Measurements from ENCODE around the gene PHIP.

The PHIP gene

DNA sequence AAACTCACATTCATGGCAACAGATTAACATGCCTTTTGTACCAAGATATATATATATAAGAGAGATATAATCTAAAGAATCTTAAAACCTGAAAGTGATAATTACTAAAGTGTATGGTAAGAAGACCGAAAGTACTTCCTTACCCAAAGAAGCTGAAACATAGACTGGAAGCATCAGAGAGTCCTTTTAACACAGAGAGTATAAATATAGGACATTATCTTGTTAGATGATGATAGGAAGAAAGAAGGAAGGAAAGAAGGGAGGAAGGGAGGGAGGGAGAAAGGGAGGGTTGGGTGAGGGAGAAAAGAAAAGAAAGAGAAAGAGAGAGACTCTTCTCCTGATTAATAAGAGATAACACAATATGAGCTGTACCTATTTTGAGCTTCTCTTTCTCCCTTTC, 68.2 kb downstream of the PHIP start:
- no peak for DNase-seq (ENCODE audit: low read depth in 2 of 2)

DNA sequence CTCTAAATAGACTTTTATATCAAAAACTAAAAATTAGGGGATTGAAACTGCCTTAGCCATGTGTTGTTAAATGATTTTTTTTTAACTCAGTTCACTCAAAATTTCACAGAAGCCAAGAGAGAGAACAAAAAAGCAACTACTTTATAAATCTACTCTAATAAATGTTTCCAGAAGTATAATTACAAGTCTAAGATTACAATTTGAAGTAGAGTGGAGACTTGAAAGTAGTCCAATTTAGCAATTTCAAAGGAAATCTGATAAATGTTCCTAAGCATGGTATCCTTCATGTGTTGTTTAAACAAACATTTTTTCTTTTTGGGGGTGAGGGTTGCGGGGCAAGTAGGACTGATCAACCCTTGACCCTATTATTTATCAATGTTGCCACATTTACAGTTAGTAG, 72.6 kb downstream of the PHIP start:
- no peak for DNase-seq (ENCODE audit: low read depth in 2 of 2)

GRCh38 chr6:79005024-79005423, 73.0 kb downstream of the PHIP start:
- DNase-seq (ENCODE audit: low read depth in 2 of 2), result no peak

DNA sequence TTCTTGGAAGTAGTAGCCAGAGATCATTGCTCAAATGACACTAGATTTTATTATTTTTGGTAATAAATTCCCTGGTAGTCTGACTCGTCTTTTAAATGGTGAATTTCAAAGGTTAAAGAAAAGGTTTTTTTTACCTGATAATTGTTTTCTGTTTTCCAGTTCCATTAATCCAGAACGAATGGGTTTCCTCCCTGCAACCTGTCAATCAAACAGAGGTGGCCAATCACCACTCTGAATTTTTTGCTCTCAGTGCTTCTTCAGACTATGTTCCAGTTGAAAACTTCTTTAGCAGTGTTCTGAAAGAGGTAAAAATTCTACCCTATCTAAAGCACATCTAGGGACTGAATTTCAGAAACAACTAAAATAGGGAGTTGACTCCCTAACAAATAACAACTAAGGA, 73.8 kb downstream of the PHIP start:
- DNase-seq (ENCODE audit: low read depth in 2 of 2), result no peak

GRCh38 chr6:79001415-79001814, 76.6 kb downstream of the PHIP start:
- no peak for DNase-seq (ENCODE audit: low read depth in 2 of 2)

DNA sequence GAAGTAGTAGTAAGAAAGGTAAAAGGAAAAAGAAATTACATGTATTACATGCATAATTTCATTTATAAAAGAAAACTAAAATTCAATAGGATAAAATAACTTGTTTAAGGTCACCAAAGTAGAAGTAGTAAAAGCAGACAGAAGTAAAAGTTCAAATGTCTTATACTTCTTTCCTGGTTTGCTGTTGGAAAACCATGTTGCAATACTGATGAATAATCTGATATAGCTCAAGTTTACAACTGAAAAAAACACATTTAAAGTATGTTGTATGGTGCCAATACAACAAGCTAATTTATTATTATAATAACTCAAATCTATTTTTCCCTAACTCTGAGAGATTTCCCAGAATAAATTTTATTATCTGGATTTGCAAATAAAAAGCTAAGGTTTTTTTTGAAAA, 78.3 kb downstream of the PHIP start:
- DNase-seq (ENCODE audit: low read depth in 2 of 2), result no peak

- DNase-seq (ENCODE audit: low read depth in 2 of 2), result no peak
These were observed 82.1 kb downstream of the PHIP start for GRCh38 chr6:78995946-78996345.

- DNase-seq (ENCODE audit: low read depth in 2 of 2), result no peak
These were observed 82.7 kb downstream of the PHIP start for GRCh38 chr6:78995346-78995745.

DNA sequence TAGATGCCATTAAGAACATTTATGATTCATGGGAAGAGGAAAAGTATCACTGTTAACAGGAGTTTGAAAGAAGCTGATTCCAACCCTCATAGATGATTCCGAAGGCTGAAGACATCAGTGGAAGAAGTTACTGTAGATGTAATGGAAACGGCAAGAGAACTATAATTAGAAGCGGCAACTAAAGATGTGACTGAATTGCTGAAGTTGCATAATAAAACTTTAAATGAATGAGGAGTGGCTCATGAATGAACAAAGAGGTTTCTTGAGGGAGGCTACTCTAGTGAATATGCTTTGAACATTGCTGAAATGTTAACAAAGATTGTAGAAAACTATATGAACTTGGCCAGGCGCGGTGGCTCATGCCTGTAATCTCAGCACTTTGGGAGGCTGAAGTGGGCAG, 84.1 kb downstream of the PHIP start:
- no peak for DNase-seq (ENCODE audit: low read depth in 2 of 2)

GRCh38 chr6:78989191-78989590, 88.9 kb downstream of the PHIP start:
- DNase-seq (ENCODE audit: low read depth in 2 of 2), result no peak

DNA sequence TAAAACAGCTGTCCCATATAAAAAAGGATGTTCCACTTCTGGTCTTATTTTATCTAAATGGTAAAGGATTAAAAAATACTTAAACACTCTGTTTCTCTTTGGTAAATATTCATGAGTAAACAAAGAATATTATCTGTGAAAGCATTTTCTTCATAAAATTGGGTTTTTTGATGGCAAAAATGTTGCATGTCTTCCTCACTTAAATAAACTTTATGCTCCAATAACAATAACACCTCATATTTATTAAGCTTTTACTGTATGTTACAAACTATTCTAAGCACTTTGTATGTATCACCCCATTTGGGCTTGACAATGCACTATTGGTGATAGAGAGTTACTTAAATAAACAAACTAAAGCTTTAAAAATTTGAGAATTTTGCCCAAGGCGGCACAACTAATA, 91.9 kb downstream of the PHIP start:
- no peak for DNase-seq (ENCODE audit: low read depth in 2 of 2)

DNA sequence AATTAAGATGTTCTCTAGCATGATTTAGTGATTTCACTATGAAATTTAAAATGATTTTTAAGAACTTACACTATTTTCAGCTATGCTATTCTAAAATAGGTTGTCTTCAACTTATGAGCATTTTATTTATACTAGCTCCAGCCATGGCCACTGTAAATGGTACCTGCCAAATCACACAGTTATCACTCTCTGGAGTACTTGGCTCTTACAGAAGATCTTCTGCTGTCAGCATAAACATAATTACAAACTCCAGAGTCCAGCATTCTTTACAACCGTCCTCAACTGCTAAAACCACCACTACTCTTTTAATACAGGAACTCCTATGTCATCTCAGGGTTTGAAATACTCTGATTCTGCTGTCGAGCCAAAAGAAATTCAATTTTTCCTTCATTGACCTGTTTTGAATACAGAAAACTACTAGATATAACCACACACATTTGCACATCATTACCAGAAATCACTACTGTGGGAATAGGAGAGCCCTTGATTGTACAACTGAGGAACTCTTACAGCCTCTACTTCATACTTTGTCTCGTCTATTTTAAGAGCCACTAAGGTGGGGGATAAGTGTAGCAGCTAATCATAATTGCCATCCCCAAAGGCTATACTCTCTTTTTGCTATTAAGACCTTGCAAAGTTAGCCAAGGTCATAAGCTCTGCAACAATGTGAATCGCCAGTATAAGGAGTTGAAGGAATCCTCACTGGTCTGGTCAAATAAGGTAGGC, 93.7 kb downstream of the PHIP start:
- no peak for DNase-seq (ENCODE audit: low read depth in 2 of 2)

DNA sequence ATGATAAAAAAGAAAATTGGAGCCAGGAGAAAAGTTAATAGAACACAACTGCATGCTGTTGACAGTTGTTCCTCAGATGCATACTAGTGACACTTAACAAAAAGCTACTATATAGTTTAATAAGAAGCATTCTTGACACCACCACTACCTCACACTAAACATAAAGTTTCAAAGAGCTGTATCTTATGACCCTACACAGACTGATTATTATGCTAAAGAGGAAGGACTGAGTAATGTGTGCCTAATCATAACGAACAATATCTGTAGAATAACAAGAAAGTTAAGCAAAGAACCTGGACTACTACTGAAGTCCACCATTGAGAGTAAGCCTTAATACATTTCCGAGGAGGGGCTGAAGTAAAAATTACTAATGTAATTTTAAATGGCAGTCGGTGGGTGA, 110.9 kb downstream of the PHIP start:
- no peak for DNase-seq (ENCODE audit: low read depth in 2 of 2)

DNA sequence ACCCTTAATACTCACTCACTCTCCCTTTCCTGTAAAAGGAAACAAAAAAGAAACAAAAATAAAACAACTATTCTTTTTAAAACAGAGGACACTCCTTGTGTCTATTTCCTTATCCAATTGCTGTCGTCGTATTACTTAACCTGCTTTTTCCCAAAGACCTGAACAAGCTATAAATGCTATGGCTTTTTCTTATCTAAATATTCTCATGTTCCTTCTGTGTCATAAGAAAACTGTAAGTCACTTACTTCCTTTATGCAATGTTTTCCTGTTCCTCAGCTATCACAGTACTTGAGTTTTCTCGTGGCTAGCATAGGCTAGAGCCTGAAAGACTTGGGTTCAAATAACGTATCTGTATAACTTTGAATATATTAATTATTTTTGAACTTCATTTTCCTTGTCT, 111.5 kb downstream of the PHIP start:
- DNase-seq (ENCODE audit: low read depth in 2 of 2), result no peak

- DNase-seq (ENCODE audit: low read depth in 2 of 2), result no peak
These were observed 115.6 kb downstream of the PHIP start for GRCh38 chr6:78962448-78962847.

DNA sequence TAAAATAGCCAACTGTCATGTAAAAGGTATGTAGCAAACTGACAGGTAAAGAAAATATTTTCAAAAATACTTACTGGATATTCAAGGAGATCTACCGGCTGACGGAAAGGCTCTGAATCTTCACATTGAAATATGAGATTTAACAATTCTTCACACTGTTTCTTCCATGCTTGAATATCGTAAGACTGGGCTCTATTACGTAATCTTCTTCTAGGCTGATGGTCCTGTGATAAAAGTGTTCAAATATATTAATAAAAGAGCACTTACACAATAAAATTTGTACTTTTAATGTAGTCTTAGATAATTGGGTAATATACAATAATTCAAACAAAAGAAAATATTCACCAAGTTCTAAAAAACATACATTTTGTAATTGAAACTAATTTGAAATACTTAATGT, 123.3 kb downstream of the PHIP start:
- DNase-seq (ENCODE audit: low read depth in 2 of 2), result no peak

DNA sequence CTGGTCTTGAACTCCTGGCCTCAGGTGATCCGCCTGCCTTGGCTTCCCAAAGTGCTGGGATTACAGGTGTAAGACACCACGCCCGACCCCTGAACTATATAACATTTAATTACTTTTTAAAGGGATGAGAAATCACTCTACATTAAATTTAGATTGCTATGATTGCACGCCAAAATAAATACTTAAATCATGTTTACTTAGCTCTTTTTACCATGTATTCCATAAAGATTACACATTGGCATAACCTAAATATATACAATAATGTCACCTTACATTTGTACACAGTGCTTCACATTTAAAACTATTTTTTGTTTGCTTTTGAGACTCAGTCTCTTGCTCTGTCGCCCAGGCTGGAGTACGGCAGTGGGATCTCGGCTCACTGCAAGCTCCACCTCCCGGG, 124.3 kb downstream of the PHIP start:
- no peak for DNase-seq (ENCODE audit: low read depth in 2 of 2)

- no peak for DNase-seq (ENCODE audit: low read depth in 2 of 2)
These were observed 125.7 kb downstream of the PHIP start for GRCh38 chr6:78952362-78952761.

- DNase-seq (ENCODE audit: low read depth in 2 of 2), result no peak
These were observed 129.3 kb downstream of the PHIP start for GRCh38 chr6:78948785-78949184.

- no peak for DNase-seq (ENCODE audit: low read depth in 2 of 2)
These were observed 130.1 kb downstream of the PHIP start for GRCh38 chr6:78947962-78948361.

DNA sequence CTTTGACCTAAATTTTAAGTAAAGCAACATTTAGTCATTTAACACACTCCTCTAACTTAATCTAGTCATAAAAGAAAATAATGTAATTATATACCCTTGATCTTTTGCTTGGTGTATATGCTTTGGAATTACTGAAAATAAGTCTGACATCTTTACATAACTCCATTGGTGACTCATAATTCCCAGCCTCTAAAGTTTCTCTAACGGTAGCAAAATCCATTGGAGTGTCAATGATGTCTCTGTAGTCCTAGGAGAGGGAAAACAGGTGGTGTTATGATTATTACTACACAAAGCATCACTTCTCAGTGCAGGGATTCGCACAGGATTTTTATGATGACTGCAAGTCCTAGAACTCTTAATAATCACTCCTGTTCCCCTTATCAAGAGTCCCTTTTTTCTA, 130.5 kb downstream of the PHIP start:
- no peak for DNase-seq (ENCODE audit: low read depth in 2 of 2)

DNA sequence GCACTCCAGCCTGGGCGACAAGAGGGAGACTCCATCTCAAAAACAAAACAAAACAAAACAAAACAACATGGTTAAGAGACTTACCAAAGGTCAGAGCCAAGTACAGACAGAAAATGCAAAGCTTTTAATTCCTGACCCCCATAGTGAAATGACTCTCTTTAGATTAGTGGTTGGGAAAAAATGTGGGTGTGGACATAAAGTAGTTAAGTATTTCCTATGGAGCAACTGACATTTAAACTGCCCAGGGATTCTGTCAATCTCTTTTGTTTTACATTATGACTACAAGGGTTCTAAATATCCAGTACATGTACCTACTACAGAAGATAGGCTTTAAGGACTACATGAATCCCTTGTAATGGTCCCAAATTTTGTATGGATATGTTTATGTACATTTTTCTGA, 135.6 kb downstream of the PHIP start:
- no peak for DNase-seq (ENCODE audit: low read depth in 2 of 2)

- DNase-seq (ENCODE audit: low read depth in 2 of 2), result no peak
These were observed 141.5 kb downstream of the PHIP start for GRCh38 chr6:78936515-78936914.

DNA sequence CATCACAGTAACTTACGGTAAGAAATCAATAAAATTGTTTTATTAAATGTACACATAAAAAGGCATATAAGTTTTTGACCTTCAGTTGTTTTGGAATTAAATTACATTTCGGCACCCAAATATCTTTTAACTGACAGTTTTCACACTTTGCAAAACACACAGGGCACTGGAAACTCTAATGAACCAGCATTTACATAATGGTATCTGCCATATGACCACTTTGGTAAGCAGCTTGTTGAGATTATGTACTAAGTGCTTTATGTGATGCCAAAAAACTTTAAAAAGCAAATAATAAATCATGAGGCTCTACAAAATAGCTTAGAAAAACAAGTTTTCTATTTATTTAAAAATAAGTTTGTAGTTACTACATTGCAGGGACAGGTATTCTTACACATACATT, 142.5 kb downstream of the PHIP start:
- DNase-seq (ENCODE audit: low read depth in 2 of 2), result no peak

All from stimulated activated CD4-positive, alpha-beta T cell treated with anti-CD3 and anti-CD28 coated beads, Interleukin-1b, Interleukin-23, amount 100 ng/mL, for 1 hour (primary cell).